Measurements from ENCODE around the gene ENOPH1. TPM values are rescaled to one million over a fixed set of nuclear protein-coding genes. Genes with fewer than 3 reads are reported as not detected.

Gene ENOPH1
- total and polyA plus RNA-seq, 9 of the 15 experiments (the other 6 are each of a cell fraction or from before 2014, with no cell fraction given): 29.8 to 71.4 (median 48.9) TPM

DNA sequence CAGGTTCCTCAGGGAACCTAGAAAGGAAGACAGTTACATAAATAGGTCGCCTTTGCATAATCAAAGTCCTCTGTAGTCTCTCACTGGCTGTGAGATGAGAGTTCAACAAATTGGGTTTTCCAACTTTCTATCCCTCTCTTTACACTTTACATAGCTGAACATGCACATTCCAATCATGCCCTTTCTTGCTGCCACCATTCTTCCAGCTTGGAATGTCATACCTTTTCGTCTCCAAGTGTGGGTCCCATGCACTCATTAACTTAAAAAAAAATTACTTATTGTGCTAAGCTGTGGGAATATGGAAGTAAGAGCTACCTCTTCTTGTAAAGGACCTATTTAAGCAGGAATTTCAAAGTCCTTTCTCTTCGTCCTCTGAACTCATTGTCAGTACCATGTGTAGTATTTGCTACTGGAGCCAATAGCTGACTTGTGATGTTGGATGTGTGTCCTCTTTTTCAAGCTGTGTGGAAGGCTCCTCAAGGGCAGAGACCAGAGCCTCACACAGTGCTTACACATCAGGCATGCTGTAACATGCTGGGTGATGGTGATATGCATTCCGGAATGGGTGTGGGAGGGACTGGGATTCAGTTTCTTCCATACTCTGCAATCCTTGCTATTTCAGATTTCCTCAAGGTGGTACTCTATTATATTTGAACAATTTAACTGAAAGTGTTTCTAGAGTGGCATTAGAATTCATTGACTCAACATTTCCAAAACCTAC is 7.1 kb downstream of the ENOPH1 start:
- POLR2A ChIA-PET: interaction anchor here (4.9 kb wide), 1 partner anchor 9 kb away, joined by 29 read pairs; the partner anchor contains the start of gene HNRNPDL
- Histone ChIP-seq H4K20me1 (replicated peaks; ENCODE audit: control insufficient read depth, insufficient read depth, low read length) (peaks cover 5% of the 10 kb centered on the region; the same call in 1 of the 2 replicates), H3K4me1 (replicated peaks in 1 of 2; ENCODE audit: control insufficient read depth in 2 of 2, insufficient read depth in 2 of 2, low read length in 2 of 2) (peaks cover 4 to 10% of the 10 kb centered on the region in 2 experiments; a peak in 3 of 5 replicates), H3K9me1 (ENCODE audit: control insufficient read depth, insufficient read depth, low read length) (no peaks in the 10 kb centered on the region), H2AFZ (ENCODE audit: low read depth, low read length) (no peak overlapping the region), H3K27ac (ENCODE audit: extremely low read depth, low read depth, low read length) (no peak overlapping the region), H3K9ac (ENCODE audit: insufficient read depth in 1 of 2, low read depth in 2 of 2, low read length in 2 of 2) (no peak overlapping the region), H3K9me3 (replicated peaks; ENCODE audit: control insufficient read depth, insufficient read depth, low read depth, low read length) (0 out of 2 replicates have a peak, but pooled peaks cover 1% of the 10 kb centered on the region), H3K27me3 (ENCODE audit: control insufficient read depth in 2 of 2, insufficient read depth in 2 of 2, low read length in 2 of 2) (no peaks in the 10 kb centered on the region), H3K36me3 (ENCODE audit: control insufficient read depth, insufficient read depth, low read length) (peaks cover 57% of the 10 kb centered on the region; the same call in 2 of the 3 replicates), H3K4me3 (no peak overlapping the region), H3K79me2 (ENCODE audit: control insufficient read depth, insufficient read depth, low read length) (peaks cover 98% of the 10 kb centered on the region), H3K4me2 (ENCODE audit: insufficient read depth, low read length) (no peak overlapping the region)
- 87% methylated on average over 4 of the region's 4 CpGs for WGBS (ENCODE audit: insufficient coverage, low coverage, missing lambda C conversion rate)
- TF ChIP-seq, protein P1, sequence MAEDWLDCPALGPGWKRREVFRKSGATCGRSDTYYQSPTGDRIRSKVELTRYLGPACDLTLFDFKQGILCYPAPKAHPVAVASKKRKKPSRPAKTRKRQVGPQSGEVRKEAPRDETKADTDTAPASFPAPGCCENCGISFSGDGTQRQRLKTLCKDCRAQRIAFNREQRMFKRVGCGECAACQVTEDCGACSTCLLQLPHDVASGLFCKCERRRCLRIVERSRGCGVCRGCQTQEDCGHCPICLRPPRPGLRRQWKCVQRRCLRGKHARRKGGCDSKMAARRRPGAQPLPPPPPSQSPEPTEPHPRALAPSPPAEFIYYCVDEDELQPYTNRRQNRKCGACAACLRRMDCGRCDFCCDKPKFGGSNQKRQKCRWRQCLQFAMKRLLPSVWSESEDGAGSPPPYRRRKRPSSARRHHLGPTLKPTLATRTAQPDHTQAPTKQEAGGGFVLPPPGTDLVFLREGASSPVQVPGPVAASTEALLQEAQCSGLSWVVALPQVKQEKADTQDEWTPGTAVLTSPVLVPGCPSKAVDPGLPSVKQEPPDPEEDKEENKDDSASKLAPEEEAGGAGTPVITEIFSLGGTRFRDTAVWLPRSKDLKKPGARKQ (CRISPR knock-in tag; IDR thresholded peaks at IDR 0.05): no peak
- TF ChIP-seq ZNF586 (CRISPR knock-in tag; conservative IDR thresholded peaks at IDR 0.05) (no peak), MCM5 (IDR thresholded peaks at IDR 0.05; ENCODE audit: low read depth) (no peak), CBFB (CRISPR knock-in tag; IDR thresholded peaks at IDR 0.05) (no peak), NFATC3 (IDR thresholded peaks at IDR 0.05) (no peak)
- TF ChIP-seq, protein P2, sequence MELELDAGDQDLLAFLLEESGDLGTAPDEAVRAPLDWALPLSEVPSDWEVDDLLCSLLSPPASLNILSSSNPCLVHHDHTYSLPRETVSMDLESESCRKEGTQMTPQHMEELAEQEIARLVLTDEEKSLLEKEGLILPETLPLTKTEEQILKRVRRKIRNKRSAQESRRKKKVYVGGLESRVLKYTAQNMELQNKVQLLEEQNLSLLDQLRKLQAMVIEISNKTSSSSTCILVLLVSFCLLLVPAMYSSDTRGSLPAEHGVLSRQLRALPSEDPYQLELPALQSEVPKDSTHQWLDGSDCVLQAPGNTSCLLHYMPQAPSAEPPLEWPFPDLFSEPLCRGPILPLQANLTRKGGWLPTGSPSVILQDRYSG (tag; conservative IDR thresholded peaks at IDR 0.05; ENCODE audit: low read depth): no peak
- TF ChIP-seq, protein P3, sequence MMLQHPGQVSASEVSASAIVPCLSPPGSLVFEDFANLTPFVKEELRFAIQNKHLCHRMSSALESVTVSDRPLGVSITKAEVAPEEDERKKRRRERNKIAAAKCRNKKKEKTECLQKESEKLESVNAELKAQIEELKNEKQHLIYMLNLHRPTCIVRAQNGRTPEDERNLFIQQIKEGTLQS (IDR thresholded peaks at IDR 0.05): no peak
- TF ChIP-seq, protein P3 (CRISPR knock-in tag; conservative IDR thresholded peaks at IDR 0.05): no peak
- TF ChIP-seq, protein P4, sequence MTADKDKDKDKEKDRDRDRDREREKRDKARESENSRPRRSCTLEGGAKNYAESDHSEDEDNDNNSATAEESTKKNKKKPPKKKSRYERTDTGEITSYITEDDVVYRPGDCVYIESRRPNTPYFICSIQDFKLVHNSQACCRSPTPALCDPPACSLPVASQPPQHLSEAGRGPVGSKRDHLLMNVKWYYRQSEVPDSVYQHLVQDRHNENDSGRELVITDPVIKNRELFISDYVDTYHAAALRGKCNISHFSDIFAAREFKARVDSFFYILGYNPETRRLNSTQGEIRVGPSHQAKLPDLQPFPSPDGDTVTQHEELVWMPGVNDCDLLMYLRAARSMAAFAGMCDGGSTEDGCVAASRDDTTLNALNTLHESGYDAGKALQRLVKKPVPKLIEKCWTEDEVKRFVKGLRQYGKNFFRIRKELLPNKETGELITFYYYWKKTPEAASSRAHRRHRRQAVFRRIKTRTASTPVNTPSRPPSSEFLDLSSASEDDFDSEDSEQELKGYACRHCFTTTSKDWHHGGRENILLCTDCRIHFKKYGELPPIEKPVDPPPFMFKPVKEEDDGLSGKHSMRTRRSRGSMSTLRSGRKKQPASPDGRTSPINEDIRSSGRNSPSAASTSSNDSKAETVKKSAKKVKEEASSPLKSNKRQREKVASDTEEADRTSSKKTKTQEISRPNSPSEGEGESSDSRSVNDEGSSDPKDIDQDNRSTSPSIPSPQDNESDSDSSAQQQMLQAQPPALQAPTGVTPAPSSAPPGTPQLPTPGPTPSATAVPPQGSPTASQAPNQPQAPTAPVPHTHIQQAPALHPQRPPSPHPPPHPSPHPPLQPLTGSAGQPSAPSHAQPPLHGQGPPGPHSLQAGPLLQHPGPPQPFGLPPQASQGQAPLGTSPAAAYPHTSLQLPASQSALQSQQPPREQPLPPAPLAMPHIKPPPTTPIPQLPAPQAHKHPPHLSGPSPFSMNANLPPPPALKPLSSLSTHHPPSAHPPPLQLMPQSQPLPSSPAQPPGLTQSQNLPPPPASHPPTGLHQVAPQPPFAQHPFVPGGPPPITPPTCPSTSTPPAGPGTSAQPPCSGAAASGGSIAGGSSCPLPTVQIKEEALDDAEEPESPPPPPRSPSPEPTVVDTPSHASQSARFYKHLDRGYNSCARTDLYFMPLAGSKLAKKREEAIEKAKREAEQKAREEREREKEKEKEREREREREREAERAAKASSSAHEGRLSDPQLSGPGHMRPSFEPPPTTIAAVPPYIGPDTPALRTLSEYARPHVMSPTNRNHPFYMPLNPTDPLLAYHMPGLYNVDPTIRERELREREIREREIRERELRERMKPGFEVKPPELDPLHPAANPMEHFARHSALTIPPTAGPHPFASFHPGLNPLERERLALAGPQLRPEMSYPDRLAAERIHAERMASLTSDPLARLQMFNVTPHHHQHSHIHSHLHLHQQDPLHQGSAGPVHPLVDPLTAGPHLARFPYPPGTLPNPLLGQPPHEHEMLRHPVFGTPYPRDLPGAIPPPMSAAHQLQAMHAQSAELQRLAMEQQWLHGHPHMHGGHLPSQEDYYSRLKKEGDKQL (CRISPR knock-in tag; IDR thresholded peaks at IDR 0.05; ENCODE audit: borderline replicate concordance): no peak
- CTCF ChIA-PET (ENCODE audit: low intra/inter-chr PET ratio): no interaction called here
- intact Hi-C loops (cut with micrococcal nuclease) (no loop called here), in situ Hi-C loops (cut with MboI) (no loop called here)
- ATAC-seq (0 out of 3 replicates have a peak, but pooled peaks have one; percentile 13), DNase-seq (ENCODE audit: extremely low read depth in 1 of 4, low spot score in 3 of 4) (no peak), FAIRE-seq (no peak)
- no TSS peak for BruUV-seq (replicated peaks)
